GM12872 (cell line): ENCODE measurements around the gene PSMD6.

Experiments
- TF ChIP-seq, protein P1 (sequence below): IDR thresholded peaks from 3 replicates; pipeline ENCODE4 v1.5.1; 2011; ENCODE audit warnings: low read depth, mild to moderate bottlenecking, low read length, moderate library complexity; ENCODE audit not compliant: insufficient read depth

PSMD6 gene

DNA sequence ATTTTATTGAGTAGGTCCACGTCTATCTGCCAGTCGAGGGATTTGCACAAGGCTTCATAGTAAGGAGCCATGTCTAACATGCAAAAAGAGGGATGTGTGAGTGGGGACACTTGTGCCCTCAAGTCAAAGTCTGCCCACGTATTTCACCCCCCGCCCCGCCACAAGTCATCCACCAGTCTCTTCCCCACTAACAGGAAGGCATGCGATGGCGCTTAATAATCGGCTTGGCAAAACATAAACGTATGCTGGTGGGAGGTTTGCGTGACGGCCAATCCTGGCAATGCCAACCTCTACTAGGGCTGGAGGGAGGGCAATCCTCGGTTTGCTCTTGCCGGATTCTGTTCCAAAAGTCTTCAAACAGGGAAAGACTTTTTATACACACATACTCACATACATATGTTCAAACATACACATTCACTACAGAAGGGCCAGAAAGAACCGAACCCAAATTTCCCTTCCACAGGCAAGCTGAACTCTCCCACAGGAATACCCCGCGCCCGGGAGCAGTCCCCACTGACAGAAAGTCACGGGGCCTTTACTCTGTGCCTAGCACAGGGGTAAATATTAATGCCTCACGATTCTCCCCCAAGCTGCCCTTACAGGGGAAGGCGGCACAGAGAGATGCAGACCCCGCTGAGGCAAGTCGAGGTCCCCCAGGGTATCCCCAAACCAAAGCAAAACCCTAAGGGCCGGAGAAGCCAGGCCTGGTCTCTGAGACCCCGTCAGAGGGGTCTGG lies 675 bp downstream of the PSMD6 start:
- TF ChIP-seq, protein P1, sequence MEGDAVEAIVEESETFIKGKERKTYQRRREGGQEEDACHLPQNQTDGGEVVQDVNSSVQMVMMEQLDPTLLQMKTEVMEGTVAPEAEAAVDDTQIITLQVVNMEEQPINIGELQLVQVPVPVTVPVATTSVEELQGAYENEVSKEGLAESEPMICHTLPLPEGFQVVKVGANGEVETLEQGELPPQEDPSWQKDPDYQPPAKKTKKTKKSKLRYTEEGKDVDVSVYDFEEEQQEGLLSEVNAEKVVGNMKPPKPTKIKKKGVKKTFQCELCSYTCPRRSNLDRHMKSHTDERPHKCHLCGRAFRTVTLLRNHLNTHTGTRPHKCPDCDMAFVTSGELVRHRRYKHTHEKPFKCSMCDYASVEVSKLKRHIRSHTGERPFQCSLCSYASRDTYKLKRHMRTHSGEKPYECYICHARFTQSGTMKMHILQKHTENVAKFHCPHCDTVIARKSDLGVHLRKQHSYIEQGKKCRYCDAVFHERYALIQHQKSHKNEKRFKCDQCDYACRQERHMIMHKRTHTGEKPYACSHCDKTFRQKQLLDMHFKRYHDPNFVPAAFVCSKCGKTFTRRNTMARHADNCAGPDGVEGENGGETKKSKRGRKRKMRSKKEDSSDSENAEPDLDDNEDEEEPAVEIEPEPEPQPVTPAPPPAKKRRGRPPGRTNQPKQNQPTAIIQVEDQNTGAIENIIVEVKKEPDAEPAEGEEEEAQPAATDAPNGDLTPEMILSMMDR = no peak

DNA sequence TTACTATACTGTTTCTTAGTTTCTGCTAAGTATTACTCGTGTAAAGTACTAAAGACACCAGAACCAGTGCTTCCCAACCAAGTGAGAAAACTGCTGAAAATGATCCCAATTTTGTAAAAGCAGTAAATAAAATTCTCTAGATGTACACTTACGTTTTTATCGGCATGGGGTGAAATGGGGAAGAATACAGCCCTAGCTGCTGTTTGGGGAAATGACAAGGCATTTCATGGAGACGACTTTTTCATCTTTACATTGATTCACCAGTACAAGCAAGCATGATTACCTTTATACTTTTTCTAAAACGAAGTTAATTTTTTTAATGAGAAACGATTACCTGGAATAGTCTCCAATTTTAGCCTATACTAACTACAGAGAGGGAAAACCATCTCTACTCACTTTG lies 1.4 kb downstream of the PSMD6 start:
- TF ChIP-seq, protein P1 = no peak

DNA sequence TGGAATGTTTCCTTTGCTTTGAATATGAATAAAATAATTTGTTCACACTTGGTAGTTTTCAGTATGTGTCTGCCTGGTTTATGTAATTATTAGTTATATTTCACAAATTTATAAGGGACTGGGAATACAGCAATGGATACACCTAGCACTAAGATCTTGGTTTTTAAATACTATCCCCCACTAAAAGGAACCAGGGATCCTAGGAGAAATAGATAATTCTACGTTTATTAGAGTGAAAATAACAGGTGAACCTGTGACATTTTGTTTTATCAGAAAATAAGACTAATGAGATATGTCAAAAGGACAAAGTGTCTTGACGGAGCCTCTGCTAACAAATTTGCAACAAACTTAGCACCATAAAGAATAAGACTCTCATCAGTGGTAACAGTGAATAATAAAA lies 3.4 kb downstream of the PSMD6 start:
- TF ChIP-seq, protein P1 = no peak

DNA sequence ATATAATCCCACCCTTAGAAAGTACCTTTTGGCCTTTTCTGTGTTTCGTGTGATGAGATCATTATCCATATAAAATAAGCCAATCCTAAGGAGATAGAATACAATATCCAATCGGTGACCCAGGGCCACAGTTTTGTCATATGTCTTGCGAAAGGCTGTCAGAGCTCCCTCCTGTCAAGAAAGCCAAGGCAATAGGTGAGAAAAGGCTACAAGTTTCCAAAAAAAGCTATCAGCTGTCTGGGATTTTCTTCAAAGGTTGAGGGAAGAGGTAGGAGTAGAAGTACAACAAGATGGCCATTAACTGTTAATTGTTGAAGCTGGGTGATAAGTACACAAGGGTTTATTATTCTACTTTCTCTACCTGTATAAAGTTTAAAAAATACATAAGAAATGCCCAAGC lies 4.0 kb downstream of the PSMD6 start:
- TF ChIP-seq, protein P1 = no peak

DNA sequence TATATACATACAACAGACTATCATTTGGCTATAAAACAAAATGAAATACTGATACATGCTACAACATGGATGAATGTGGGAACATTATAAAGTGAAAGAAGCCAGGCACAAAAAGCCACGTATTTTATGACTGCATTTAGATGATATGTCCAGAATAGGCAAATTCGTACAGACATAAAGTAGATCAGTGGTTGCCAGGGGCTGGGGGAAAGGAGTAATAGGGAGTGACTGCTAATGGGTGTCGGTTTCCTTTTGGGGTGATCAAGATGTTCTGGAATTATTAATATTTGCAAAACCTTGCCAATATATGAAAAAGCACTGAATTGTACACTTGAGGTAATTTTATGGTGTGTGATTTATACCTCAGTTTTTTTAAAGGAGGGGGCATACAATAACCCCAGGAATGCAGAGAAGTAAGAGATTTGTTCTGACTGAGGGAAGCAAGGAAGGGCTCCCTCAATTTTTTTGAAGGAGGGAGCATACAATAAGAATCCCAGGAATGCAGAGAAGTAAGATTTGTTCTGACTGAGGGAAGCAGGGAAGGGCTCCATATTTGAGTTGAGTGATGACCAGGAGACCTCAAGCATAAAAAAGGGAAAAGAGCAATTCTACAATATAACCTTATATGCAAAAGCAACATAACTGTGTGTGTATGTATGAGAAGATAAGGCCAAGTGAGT lies 6.2 kb downstream of the PSMD6 start:
- TF ChIP-seq, protein P1 = no peak

DNA sequence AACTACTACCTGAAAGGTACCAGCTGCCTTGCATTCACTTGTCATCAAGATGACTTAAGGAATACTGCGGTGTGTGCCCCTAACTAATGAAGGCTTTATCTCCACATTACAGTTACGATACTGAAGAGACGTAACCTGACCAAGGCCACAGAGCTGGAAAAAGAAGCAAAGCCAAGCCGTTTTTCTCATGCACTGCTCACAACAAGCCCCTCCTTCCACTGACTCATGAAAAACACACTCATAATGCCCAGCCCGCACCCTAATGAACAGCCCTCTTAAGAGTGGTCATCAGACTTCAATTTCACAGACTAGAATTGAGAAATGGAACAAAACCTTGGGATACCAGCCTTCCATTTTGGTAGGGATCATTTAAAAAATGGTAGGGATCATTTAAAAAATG lies 11.6 kb downstream of the PSMD6 start:
- TF ChIP-seq, protein P1 = no peak

DNA sequence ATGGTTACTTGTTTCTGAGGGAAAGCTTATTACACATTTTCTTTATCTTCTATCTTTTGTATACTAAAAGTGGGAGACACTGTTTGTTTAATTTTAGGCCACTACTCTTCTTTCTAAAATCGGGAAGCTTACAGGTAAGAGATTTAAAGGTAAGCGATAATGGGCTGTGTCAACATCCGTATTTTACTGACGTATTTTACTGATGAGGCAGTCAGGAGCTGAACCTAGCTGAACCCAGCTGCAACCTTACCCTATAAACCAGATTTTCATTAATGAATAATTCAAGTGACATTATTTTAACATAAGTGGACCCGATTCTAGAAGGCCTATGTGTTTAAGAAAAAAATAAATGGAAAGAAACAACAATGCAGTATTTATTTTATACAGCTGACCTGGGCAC lies 13.1 kb downstream of the PSMD6 start:
- TF ChIP-seq, protein P1 = no peak
